Measurements from ENCODE around the gene CNPY3. TPM values are rescaled to one million over a fixed set of nuclear protein-coding genes. Genes with fewer than 3 reads are reported as not detected.

CNPY3 gene
- total and polyA plus RNA-seq, 2 of the 13 experiments (the other 11 are each of a cell fraction or from before 2014, with no cell fraction given), result 42.3 to 60.2 TPM

DNA sequence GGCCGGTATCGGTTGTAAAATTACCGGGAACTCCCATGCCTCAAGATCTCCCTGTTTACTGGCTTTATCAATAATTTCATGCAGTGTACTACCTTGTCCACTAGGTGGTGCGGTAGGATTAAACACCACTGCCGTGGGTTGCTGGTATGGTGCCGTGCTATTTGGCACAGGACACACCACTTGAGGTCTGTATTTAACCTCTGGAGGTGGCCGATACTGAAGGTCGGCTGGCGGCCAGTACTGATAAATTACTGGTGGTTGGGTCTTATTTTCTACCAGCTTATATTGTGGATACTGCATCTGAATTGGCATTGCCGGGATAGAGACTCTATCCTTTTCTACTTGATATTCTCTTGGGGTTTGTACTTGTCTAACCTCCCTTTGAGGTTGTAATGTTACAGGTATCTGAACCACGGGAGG lies 27.7 kb upstream of the CNPY3 start (continued):
- TF ChIP-seq, protein P1, sequence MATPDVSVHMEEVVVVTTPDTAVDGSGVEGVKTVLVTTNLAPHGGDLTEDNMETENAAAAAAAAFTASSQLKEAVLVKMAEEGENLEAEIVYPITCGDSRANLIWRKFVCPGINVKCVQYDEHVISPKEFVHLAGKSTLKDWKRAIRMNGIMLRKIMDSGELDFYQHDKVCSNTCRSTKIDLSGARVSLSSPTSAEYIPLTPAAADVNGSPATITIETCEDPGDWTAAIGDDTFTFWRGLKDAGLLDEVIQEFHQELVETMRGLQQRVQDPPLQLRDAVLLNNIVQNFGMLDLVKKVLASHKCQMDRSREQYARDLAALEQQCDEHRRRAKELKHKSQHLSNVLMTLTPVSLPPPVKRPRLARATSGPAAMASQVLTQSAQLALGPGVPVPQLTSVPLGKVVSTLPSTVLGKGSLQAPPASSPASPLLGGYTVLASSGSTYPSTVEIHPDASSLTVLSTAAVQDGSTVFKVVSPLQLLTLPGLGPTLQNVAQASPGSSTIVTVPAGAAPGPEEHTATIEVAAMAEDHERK (CRISPR knock-in tag; IDR thresholded peaks at IDR 0.05; ENCODE audit: low read depth), result no peak
- TF ChIP-seq ZNF607 (CRISPR knock-in tag; IDR thresholded peaks at IDR 0.05; ENCODE audit: borderline replicate concordance) (peak; percentile 37; the same call in 1 of the 2 replicates), PAX8 (CRISPR knock-in tag; IDR thresholded peaks at IDR 0.05; ENCODE audit: borderline replicate concordance) (no peak), PHF8 (CRISPR knock-in tag; IDR thresholded peaks at IDR 0.05) (0 out of 2 replicates have a peak, but pooled peaks have one; percentile 27), KAT7 (CRISPR knock-in tag; IDR thresholded peaks at IDR 0.05; ENCODE audit: borderline replicate concordance) (no peak), FOXO1 (CRISPR knock-in tag; IDR thresholded peaks at IDR 0.05) (peak; percentile 92), ZNF550 (CRISPR knock-in tag; IDR thresholded peaks at IDR 0.05; ENCODE audit: borderline replicate concordance) (no peak), PRPF4 (IDR thresholded peaks at IDR 0.05; ENCODE audit: low read depth, low read length, poor library complexity, severe bottlenecking) (no peak), ZNF709 (CRISPR knock-in tag; IDR thresholded peaks at IDR 0.05) (no peak), THAP11 (CRISPR knock-in tag; IDR thresholded peaks at IDR 0.05) (peak; percentile 83), ZNF737 (CRISPR knock-in tag; IDR thresholded peaks at IDR 0.05; ENCODE audit: borderline replicate concordance) (no peak), ZNF230 (CRISPR knock-in tag; IDR thresholded peaks at IDR 0.05) (no peak), HMG20A (CRISPR knock-in tag; IDR thresholded peaks at IDR 0.05; ENCODE audit: borderline replicate concordance) (no peak), PTBP1 (IDR thresholded peaks at IDR 0.05; ENCODE audit: low read depth, low read length, poor library complexity, severe bottlenecking) (no peak)
- TF ChIP-seq, protein P2, sequence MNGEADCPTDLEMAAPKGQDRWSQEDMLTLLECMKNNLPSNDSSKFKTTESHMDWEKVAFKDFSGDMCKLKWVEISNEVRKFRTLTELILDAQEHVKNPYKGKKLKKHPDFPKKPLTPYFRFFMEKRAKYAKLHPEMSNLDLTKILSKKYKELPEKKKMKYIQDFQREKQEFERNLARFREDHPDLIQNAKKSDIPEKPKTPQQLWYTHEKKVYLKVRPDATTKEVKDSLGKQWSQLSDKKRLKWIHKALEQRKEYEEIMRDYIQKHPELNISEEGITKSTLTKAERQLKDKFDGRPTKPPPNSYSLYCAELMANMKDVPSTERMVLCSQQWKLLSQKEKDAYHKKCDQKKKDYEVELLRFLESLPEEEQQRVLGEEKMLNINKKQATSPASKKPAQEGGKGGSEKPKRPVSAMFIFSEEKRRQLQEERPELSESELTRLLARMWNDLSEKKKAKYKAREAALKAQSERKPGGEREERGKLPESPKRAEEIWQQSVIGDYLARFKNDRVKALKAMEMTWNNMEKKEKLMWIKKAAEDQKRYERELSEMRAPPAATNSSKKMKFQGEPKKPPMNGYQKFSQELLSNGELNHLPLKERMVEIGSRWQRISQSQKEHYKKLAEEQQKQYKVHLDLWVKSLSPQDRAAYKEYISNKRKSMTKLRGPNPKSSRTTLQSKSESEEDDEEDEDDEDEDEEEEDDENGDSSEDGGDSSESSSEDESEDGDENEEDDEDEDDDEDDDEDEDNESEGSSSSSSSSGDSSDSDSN (CRISPR knock-in tag; IDR thresholded peaks at IDR 0.05), result peak; percentile 28; the same call in 1 of the 2 replicates
- TF ChIP-seq, protein P3, sequence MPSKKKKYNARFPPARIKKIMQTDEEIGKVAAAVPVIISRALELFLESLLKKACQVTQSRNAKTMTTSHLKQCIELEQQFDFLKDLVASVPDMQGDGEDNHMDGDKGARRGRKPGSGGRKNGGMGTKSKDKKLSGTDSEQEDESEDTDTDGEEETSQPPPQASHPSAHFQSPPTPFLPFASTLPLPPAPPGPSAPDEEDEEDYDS (CRISPR knock-in tag; IDR thresholded peaks at IDR 0.05), result peak; percentile 56
- TF ChIP-seq, protein P4, sequence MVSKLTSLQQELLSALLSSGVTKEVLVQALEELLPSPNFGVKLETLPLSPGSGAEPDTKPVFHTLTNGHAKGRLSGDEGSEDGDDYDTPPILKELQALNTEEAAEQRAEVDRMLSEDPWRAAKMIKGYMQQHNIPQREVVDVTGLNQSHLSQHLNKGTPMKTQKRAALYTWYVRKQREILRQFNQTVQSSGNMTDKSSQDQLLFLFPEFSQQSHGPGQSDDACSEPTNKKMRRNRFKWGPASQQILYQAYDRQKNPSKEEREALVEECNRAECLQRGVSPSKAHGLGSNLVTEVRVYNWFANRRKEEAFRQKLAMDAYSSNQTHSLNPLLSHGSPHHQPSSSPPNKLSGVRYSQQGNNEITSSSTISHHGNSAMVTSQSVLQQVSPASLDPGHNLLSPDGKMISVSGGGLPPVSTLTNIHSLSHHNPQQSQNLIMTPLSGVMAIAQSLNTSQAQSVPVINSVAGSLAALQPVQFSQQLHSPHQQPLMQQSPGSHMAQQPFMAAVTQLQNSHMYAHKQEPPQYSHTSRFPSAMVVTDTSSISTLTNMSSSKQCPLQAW (CRISPR knock-in tag; IDR thresholded peaks at IDR 0.05), result 0 out of 2 replicates have a peak, but pooled peaks have one; percentile 37
